Measurements from ENCODE around the gene FRMD4A. TPM values are rescaled to one million over a fixed set of nuclear protein-coding genes. Genes with fewer than 3 reads are reported as not detected.
"Not testable (repeated sequence)": the region's sequence is repeated elsewhere in the genome, so short reads cannot be mapped to it uniquely, and the experiment has no call there.

Gene FRMD4A
- total RNA-seq, 6 donors from 2014 or later, result 22.3 to 114 (median 52.3) TPM

DNA sequence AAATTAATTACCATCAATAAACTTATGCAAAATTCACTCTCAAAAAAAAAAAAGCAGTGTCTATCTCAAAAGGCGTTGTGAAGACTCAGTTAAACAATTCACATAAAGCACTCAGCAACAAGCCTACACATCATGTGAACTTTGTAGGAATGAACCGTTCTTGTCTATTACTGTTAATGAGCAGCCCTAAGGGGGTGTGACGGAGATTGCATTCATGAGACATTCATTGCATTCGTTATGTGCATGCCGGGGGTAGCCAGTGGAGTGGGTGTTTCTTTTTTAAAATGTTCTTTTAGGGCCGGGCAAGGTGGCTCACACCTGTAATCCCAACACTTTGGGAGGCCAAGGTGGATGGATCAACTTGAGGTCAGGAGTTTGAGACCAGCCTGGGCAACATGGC is 551.0 kb downstream of the FRMD4A start:
- no peak for ATAC-seq (ENCODE audit: low FRiP score in 2 of 2)

DNA sequence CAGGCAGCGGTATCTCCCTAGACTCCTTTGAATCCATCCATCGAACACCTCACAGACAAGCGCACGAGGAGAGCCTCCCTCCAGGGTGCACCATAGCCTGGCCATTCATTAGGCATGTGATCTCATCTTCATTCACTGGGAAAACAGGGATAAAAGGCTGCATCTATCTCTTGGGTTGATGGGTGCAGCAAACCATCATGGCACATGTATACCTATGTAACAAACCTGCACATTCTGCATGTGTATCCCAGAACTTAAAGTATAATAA is 552.1 kb downstream of the FRMD4A start:
- not testable (repeated sequence) for H3K4me3 ChIP-seq; H3K36me3 ChIP-seq; H3K4me1 ChIP-seq; ATAC-seq (ENCODE audit: low FRiP score in 2 of 2); H3K27ac ChIP-seq; H3K9me3 ChIP-seq; DNase-seq; H3K27me3 ChIP-seq
- 88 to 91% methylated on average over 4 of the region's 4 CpGs for WGBS, 2 donors

More for the DNA sequence above, 551.0 kb downstream of the FRMD4A start:
- no peak for TF ChIP-seq POLR2A (IDR thresholded peaks at IDR 0.05)
- TF ChIP-seq EP300 (IDR thresholded peaks at IDR 0.05), result no peak
- TF ChIP-seq, protein P1, sequence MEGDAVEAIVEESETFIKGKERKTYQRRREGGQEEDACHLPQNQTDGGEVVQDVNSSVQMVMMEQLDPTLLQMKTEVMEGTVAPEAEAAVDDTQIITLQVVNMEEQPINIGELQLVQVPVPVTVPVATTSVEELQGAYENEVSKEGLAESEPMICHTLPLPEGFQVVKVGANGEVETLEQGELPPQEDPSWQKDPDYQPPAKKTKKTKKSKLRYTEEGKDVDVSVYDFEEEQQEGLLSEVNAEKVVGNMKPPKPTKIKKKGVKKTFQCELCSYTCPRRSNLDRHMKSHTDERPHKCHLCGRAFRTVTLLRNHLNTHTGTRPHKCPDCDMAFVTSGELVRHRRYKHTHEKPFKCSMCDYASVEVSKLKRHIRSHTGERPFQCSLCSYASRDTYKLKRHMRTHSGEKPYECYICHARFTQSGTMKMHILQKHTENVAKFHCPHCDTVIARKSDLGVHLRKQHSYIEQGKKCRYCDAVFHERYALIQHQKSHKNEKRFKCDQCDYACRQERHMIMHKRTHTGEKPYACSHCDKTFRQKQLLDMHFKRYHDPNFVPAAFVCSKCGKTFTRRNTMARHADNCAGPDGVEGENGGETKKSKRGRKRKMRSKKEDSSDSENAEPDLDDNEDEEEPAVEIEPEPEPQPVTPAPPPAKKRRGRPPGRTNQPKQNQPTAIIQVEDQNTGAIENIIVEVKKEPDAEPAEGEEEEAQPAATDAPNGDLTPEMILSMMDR (IDR thresholded peaks at IDR 0.05), result no peak
- no peak for TF ChIP-seq POLR2AphosphoS5 (IDR thresholded peaks at IDR 0.05)
- Histone ChIP-seq H3K27ac (no peak overlapping the region), H3K27me3 (no peaks in the 10 kb centered on the region), H3K9me3 (no peaks in the 10 kb centered on the region), H3K4me3 (no peak overlapping the region), H3K36me3 (no peaks in the 10 kb centered on the region), H3K4me1 (peaks cover 0 to 4% (median 0%) of the 10 kb centered on the region in 4 donors)
- no peak for DNase-seq
- 77 to 96% methylated on average over 5 to 6 of the region's 6 CpGs for WGBS, 2 donors

DNA sequence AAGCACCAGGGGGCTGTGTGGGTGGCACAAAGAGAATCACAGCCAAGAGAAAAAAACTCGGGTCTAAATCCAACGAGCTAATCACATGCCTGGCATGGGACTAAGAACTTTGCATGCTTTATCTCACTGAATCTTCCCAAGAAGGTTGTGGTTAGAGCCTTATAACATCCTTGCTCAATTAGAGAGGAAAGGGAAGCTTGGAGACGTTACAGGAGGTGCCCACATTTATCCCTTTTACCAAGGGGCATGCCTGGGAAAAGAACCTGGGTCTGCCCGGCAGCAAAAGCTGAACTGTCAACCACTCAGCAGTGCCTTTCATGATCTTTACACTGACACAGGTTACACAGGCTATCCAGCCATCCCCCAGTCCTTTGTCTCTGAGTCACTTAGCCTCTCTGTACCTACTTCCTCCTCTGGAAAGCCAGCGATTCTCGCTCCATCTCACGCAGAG is 553.8 kb downstream of the FRMD4A start:
- no peaks in the 10 kb centered on the region for H3K36me3 ChIP-seq
- DNase-seq (no peak), ATAC-seq (ENCODE audit: low FRiP score in 2 of 2) (peak in 1 of 2 donors; percentile 29)
- H3K4me1 ChIP-seq, result peaks cover 0 to 4% (median 2%) of the 10 kb centered on the region in 4 donors
- H3K9me3 ChIP-seq, result no peaks in the 10 kb centered on the region
- 51 to 74% methylated on average over 7 of the region's 7 CpGs for WGBS, 2 donors
- TF ChIP-seq POLR2AphosphoS5 (IDR thresholded peaks at IDR 0.05) (no peak), POLR2A (IDR thresholded peaks at IDR 0.05) (no peak), EP300 (IDR thresholded peaks at IDR 0.05) (no peak)
- TF ChIP-seq, protein P1 (IDR thresholded peaks at IDR 0.05), result no peak
- H3K27ac ChIP-seq, result no peak overlapping the region
- H3K27me3 ChIP-seq, result no peaks in the 10 kb centered on the region
- H3K4me3 ChIP-seq, result no peak overlapping the region

DNA sequence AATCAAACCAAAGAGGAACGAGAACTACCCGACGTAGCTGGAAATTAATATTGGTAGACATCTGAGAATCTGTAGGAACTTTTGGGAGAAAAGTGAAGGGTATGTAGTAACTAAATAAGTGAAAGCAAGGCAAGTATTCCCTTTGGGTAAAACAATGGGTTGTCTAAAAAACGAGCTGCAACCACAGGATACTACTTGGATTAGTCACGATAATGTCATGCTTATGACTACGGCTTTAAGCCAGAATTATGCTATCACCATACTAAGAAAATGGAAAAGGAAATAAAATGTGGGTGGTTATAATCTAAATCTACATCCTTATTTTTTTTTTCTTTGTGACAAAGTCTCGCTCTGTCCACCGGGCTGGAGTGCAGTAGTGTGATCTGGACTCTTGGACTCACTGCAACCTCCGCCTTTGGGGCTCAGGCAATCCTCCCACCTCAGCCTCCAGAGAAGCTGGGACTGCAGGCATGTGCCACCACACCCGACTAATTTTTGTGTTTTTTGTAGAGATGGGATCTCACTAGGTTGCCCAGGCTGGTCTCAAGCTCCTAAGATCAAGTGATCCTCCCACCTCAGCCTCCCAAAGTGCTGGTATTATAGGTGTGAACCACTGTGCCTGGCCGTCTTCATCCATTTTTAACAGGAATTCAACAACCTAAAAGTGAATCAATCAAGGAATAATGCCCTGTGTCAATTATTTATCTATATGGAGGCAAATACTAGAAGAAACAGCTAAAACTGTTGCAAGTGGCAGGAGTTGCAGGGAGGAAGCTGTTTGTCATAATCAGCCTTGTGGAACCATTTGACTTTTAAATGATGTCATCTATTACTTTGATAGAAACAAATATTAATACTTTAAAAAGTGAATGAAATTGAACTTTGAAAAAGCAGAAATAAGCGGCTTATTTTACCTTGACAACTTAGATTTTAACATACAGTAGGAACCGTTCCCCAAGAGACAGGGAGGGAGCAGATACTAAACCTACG is 554.6 kb downstream of the FRMD4A start:
- peak in 1 of 2 donors; percentile 31 for ATAC-seq (ENCODE audit: low FRiP score in 2 of 2)
- Histone ChIP-seq H3K9me3 (no peaks in the 10 kb centered on the region), H3K27me3 (no peaks in the 10 kb centered on the region), H3K4me3 (no peak overlapping the region), H3K4me1 (peaks cover 0 to 4% (median 2%) of the 10 kb centered on the region in 4 donors), H3K27ac (no peak overlapping the region), H3K36me3 (no peaks in the 10 kb centered on the region)
- WGBS, 2 donors, result 87 to 90% methylated on average over 14 of the region's 14 CpGs
- DNase-seq, result no peak
- TF ChIP-seq POLR2A (IDR thresholded peaks at IDR 0.05) (no peak), EP300 (IDR thresholded peaks at IDR 0.05) (no peak), POLR2AphosphoS5 (IDR thresholded peaks at IDR 0.05) (no peak)
- TF ChIP-seq, protein P1 (IDR thresholded peaks at IDR 0.05), result no peak

DNA sequence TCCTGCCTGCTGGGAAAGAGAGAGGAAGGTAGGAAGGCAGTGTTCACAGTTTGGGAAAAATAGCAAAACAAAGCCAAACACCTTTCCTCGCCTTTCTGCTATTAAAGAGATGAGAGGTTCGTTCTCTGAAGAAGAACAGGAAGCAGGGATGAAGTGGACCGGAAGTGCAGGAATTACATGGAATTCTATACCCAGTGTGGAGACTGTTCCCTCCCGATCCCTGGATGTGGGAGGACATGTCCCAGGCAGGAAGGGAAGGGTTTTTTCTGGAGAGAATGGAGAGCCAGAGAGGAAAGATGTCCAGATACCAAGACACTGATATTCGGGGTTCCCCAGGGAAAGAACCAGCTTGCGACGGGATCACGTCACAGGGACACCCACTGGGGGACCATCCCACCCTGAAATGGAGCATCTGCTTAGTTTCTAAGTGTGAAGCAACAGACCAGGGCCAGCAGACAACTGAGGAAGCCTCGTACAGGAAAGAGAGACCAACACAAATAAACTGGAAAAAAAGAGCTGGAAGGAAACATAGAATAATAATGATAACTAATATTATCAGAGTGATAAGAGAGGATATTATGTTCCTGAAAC is 556.3 kb downstream of the FRMD4A start:
- no peak for DNase-seq
- Histone ChIP-seq H3K27ac (no peak overlapping the region), H3K36me3 (no peaks in the 10 kb centered on the region), H3K9me3 (no peaks in the 10 kb centered on the region), H3K27me3 (no peaks in the 10 kb centered on the region), H3K4me3 (no peak overlapping the region), H3K4me1 (peaks cover 0 to 4% (median 2%) of the 10 kb centered on the region in 4 donors)
- WGBS, 2 donors, result 61 to 66% methylated on average over 9 of the region's 9 CpGs
- ATAC-seq (ENCODE audit: low FRiP score in 2 of 2), result no peak
- TF ChIP-seq POLR2A (IDR thresholded peaks at IDR 0.05) (no peak), POLR2AphosphoS5 (IDR thresholded peaks at IDR 0.05) (no peak)

Data from upper lobe of left lung (tissue), 6 donors.